Forelimb muscle (tissue), 1 donor: ENCODE data around the gene EFNA3. TPM values are rescaled to one million over a fixed set of nuclear protein-coding genes. Genes with fewer than 3 reads are reported as not detected.
"Not testable (repeated sequence)": the region's sequence is repeated elsewhere in the genome, so short reads cannot be mapped to it uniquely, and the experiment has no call there.

Source experiments
- DNase-seq: peaks from one replicate; pipeline ENCODE4 v3.0.0-alpha.2; 2013; ENCODE audit warnings: low read depth
- polyA plus RNA-seq: library from polyadenylated mRNA; unstranded; fragments of 120-200 nt; gene quantifications from one replicate; pipeline ENCODE4 v1.2.1, GENCODE V29; 2013; ENCODE audit not compliant: insufficient read length

EFNA3 gene
- polyA plus RNA-seq, 1 donor = 2.1 TPM

DNA sequence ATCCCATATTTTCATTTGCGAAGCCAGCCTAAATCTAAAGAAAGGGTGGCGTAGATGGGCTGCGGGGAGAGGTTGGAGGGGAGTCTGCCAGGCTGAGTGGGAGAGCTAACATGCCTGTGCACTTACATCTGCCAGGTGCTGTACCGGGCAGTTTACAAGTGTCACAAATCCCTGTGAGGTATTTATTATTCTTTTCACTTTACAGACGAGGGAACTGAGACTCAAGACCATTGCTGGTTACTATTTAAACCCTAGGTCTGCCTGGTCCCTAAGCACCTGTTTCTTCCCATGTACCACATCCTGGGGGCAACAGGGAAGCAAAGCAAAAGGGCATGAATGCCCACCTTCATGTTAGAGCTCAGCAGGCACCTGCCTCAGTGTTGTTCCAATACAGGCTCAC, 29.7 kb downstream of the EFNA3 start:
- DNase-seq = no peak

DNA sequence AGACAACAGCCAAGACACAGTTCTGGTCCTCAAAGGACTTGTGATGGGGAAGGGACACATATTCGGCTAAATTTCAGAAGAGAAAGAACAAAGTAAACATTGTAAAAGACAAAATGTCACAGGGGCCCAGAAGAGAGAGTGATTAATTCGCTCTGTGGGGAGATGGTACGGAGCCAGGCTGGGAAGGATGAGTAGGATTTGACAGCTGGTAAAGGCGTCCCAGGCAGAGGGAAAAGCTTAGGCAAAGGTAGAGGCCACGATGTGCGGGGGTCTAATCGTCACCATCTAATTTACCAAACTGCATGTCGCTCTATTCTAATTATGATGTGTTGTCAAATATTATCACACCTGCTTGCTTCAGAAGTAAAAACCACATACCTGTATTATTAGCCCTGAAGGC, 31.7 kb downstream of the EFNA3 start:
- no peak for DNase-seq

GRCh38 chr1:155110826-155111225, 32.2 kb downstream of the EFNA3 start:
- DNase-seq = no peak

DNA sequence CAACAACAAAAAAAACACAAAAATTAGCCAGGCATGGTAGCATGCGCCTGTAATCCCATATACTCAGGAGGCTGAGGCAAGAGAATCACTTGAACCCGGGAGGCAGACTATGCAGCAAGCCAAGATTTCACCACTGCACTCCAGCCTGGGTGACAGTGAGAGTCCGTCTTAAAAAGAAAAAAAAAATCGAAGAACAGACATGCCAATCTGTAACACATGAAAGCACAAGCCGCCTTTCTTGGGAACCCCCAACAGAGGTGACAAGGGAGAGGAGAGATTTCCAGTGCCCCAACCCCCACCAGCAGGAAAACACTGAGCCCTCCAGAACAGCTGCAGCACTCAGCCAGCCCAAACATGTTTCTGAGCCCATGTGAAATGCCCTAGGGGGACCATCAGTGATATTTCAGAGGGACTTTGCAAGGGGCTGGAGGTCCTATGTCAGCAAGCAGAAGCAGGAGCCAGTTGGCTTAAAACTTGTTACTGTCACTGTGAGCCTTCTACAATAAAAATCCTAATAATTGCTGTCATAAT, 34.9 kb downstream of the EFNA3 start:
- no peak for DNase-seq

DNA sequence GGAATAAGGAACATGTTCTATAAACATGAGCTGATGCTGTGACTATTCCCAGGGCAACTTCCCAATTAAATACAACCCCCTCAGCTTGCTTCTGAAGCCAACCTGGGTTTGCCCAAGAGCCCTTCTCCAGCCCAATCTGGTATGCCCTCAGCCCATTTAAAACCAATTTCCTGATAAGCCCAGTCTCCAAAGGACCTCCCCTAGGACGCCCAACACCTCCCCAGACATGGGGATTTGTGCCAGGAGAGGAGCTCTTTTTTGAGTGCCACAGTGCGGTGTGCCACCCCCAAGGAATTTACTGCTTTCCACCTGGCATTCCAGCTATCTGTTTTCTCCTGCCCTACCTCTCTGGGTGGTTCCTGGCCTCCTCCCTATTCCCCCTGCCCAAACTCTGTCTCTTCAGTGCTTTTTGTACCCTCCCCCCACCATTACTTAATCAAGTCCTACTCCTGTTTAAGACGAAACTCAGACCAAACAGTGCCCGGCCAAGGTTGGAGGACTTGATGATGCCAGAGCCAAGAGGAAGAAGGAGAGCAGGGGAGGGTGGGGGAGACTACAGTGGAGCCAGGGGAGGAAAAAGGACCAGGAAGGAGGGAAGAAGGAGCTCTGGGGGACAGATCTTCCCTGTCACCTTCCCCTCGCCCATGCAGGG, 37.6 kb downstream of the EFNA3 start:
- DNase-seq = no peak

DNA sequence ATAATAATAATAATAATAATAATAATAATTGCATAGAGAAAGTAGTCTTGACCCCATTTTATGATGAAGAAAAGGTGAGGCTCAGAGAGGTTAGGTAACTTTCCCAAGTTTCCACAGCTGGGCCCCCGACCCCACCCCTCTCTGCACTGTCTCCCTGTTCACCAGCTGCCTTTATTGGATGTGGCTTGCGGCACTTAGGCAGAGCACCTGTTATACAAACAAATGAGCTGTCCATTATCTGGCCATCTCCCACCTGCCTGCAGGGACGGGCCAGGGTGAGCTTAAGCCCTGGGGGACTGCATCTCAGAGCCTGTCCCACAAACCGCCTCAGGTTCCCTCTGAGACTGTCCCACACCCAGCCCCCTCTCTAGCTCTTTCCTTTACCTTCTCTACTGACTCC, 39.0 kb downstream of the EFNA3 start:
- DNase-seq = no peak

DNA sequence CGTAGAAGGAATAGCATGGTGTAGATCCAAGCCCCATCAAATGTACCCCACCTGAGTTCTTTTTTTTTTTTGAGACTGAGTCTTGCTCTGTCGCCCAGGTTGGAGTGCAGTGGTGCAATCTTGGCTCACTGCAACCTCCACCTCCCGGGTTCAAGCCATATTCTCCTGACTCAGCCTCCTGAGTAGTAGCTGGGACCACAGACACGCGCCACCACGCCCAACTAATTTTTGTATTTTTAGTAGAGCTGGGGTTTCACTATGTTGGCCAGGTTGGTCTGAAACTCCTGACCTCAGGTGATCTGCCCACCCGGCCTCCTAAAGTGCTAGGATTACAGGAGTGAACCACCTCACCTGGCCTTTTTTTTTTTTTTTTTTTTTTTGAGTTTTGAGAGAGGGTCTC, 39.5 kb downstream of the EFNA3 start:
- not testable (repeated sequence) for DNase-seq

DNA sequence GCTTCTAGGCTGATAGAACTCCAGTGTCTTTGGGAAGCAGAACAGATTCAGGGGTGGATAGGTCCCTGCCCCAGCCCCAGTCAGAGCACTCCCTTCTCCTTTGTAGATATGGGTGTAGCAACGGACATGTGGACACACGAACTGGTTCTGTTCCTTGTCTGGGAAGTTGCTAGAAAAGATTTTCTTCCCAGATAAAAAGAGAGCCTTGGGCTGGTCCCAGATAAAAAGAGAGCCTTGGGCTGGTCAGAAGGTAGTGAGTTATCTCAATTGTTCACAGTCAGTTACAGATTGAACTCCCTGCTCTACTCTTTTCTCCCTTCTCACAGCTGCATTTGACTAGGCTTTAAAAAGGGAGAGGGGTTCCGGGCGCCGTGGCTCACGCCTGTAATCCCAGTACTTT, 41.6 kb downstream of the EFNA3 start:
- no peak for DNase-seq

- DNase-seq = no peak
These were observed 42.6 kb downstream of the EFNA3 start for GRCh38 chr1:155121249-155121648.

- no peak for DNase-seq
These were observed 43.7 kb downstream of the EFNA3 start for GRCh38 chr1:155122308-155122707.

- DNase-seq = no peak
These were observed 45.2 kb downstream of the EFNA3 start for GRCh38 chr1:155123801-155124200.

GRCh38 chr1:155124503-155125463, 46.1 kb downstream of the EFNA3 start:
- DNase-seq = no peak

DNA sequence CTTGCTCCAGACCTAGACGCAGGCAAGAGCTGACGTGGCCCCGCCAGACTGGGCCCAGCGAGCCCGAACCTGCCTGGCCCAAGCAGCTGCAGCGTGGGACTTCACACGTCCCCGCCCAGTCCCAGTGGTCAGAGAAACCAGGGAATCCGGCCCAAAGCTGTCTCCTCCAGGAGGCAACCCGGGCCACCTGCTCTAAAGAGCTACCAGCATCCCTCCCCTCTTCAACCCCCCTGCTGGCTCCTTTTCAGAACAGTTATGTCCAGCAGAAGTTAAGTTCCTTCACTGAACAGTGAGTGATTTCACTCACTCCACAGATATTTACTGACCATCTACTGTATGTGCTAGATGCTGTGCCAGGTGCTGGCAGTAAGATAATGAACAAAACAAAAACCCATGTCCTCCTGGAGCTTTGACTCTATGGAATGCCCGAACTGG, 46.9 kb downstream of the EFNA3 start:
- DNase-seq = no peak

DNA sequence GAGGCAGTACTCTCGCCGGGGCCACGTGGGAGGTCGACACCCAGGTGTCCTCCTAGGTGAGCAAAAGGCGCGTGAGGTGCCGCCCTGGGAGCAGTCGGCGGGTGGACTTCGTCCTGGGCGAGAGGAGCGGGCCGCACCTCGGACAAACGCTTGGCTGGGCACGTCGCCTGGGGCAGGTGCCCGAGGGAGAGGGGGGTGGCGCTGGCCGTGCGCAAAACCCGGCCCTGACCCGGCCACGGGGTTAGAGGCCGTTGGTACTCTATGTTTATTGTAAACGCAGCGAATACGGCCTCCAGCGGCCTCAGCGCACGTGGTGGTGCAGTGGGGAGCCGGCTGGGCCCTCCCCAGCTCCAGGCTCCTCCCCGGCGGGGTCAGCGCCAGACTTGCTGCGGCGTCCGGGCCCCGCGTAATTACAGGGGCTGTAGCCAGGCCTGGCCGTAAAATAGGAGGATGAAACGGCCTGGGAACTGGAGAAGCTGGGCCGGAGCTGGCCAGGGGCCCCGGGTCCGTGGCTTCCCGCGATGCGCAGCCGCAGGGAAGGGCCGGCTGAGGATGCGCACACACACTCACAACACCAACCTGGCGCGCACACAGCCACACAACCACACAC, 47.4 kb downstream of the EFNA3 start:
- DNase-seq = no peak

DNA sequence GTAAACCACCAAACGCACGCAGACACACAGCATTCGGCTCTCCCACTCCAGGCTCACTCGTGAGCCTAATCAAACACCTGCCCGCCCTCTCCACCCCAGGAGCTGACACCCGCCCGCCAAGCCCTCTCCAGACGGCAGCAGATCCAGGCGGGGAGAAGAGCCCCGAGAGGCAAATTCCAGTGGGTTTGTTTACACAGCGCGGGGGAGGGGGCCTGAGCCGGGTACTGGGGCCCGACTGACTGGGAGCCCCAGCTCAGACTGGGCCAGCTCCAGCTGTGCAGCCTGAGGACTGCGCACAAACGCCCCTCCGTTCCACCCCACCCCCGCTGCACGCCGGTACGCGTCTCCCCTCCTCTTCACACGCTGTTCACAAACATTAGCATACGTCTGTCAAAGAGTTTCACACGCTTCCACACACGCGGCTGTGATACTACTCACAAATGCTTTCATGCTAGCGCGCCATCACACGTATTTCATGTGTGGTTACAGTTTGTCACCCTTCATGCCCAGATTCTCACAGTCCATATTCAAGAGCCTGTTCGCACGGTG, 48.0 kb downstream of the EFNA3 start:
- no peak for DNase-seq

DNA sequence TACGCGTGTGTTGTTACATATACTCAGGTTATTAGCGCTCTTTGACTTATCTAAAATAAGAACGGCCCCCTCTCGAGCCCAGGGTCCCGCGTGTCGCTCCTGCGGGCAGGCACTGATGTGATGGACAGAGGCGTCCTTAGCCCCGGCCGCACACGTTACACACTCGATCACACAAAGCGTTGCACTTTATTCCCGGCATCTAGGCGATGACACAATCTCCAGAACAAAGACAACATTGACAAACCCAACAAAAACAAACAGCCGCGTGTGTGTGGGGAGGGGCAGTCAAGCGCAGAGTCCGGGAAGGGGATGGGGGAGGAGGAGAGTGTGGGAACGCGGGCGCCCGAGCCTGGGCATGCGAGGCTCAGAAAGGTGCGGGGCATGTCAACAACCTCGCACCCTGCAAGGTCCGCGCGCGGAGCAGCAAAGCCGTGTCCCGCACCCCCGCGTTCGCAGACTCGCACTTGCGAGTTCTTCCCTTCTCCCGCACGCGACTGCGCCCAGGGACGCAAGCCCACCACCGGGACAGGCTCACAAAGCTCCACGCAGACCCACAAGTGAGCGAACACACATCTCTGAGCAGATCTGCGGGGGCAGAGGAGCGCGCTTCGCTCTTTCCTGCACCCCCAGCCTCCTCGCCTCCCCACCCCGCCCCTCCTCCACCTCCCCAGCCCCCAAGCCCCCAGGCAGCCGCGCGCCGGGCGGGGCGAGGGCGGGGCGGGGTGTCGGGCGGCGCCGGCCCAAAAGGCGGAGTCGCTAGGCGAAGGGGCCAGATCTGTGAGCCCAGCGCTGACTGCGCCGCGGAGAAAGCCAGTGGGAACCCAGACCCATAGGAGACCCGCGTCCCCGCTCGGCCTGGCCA, 48.7 kb downstream of the EFNA3 start, which contains the start of gene EFNA1:
EFNA1 (plus strand) TSS at position 772 of the 862 bp plus-strand sequence. CDS start 102 bp downstream, outside the sequence.
- no peak for DNase-seq

- DNase-seq = no peak
These were observed 49.5 kb downstream of the EFNA3 start for GRCh38 chr1:155127967-155128754.

DNA sequence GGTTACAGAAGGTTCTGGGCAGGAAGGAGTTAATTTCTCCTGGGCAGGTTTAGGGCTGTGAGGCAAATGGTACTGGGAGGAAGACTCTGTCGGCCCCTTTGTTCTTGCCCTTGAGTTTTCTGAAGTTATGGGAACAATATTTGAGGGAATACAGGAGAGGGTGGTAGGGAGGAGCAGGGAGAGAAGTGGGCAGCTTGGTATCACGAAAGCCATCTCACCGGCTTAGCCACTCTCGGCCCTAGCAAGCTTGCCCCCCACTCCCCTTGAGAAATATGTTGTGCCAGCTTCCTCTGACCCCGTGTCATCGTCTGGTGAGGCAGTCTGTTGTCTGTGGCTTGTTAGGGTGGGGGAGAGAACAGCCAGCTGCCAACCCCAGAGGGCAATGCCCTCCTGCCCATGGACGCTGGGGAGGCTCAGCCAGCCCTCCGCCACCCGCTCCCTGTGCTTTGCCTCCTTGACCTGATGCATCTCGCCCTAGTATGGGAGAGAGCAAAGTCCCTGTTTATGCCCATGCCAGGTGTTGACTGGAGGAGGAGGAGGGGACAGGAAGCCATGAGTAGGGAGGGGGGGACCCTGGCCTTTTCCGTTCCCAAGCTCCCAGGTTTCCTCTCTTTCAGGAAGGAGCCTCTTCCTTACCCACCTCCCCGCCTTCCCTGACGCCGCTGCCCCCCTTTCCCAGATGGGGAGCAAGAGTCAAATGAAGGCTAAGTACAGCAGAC, 50.3 kb downstream of the EFNA3 start:
- no peak for DNase-seq

DNA sequence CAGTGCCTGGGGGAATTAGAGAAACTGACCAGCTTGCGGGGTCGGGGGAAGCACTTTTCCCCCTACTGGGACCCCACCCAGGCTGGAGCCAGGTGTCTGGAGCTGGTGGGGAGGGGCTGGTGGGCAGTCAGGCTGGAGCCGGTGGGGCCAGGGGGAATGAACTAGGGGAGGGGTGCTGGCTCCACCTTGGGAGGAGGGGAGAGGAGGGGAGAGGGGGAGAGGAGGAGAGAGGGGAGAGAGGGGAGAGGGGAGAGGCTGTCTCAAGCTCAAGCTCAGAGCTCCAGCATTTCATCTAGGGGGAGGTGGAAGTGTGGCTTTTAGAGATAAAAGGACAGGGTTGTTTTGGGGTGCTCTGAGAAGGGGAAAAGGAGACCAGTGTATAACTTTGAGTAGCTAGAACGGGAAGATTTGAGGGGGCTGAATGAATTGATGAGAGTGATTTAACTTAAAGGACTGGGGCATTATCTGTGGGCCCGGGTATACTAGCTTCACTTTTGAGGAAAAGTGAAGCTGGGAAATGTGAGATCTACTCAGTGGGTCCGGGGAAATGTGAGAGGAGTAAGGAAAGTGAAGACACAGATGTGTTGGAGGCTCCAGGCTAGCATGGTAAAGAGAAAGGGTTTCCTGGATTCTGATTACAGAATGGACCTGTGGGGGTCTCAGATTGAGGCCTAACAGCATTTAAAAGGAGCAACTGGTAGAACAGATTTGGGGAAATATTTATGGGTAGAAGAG, 51.8 kb downstream of the EFNA3 start:
- no peak for DNase-seq
